Muscle of arm (tissue), 12 donors: ENCODE measurements around the gene PSMD2. TPM values are rescaled to one million over a fixed set of nuclear protein-coding genes. Genes with fewer than 3 reads are reported as not detected.
A peak's percentile ranks its signal among the peaks of the same experiment; 100 is the strongest.
"Not testable (repeated sequence)": the region's sequence is repeated elsewhere in the genome, so short reads cannot be mapped to it uniquely, and the experiment has no call there.

Experiments used
- DNase-seq: peaks from one replicate; pipeline ENCODE4 v3.0.0-alpha.2; 2013
- polyA plus RNA-seq, 12 donors: library from polyadenylated mRNA; unstranded; fragments of 120-200 nt; gene quantifications; one replicate each; pipeline ENCODE4 v1.2.1, GENCODE V29; 2013; ENCODE audit not compliant: insufficient read length in 12 of 12

The PSMD2 gene
- polyA plus RNA-seq, 12 donors = 144 to 202 (median 165) TPM; not detected in 1

GRCh38 chr3:184336547-184337398 is 37.7 kb downstream of the PSMD2 start:
- peak; percentile 70 for DNase-seq

- DNase-seq = peak; percentile 89
These were observed 38.3 kb downstream of the PSMD2 start, which contains the start of gene FAM131A for GRCh38 chr3:184337399-184337714. TSS of gene FAM131A (plus strand) at chr3:184337600. CDS start at chr3:184337631, 31 bp downstream.

GRCh38 chr3:184337981-184338380 is 38.9 kb downstream of the PSMD2 start:
- DNase-seq = no peak

GRCh38 chr3:184338511-184338945 is 39.5 kb downstream of the PSMD2 start:
- DNase-seq = peak; percentile 90

- DNase-seq = no peak
These were observed 40.0 kb downstream of the PSMD2 start for GRCh38 chr3:184339001-184339400.

- DNase-seq = not testable (repeated sequence)
These were observed 40.6 kb downstream of the PSMD2 start for GRCh38 chr3:184339451-184340135.

GRCh38 chr3:184341925-184342324 is 42.9 kb downstream of the PSMD2 start:
- no peak for DNase-seq

- no peak for DNase-seq
These were observed 44.3 kb downstream of the PSMD2 start for GRCh38 chr3:184343200-184343876.

GRCh38 chr3:184344579-184345316 is 45.7 kb downstream of the PSMD2 start:
- DNase-seq = no peak

GRCh38 chr3:184345317-184346144 is 46.5 kb downstream of the PSMD2 start:
- DNase-seq = no peak

- DNase-seq = no peak
These were observed 47.6 kb downstream of the PSMD2 start for GRCh38 chr3:184346480-184347190.

- DNase-seq = no peak
These were observed 48.4 kb downstream of the PSMD2 start for GRCh38 chr3:184347321-184348056.

GRCh38 chr3:184348057-184348382 is 49.0 kb downstream of the PSMD2 start:
- no peak for DNase-seq

GRCh38 chr3:184349563-184350470 is 50.8 kb downstream of the PSMD2 start:
- DNase-seq = no peak

GRCh38 chr3:184350618-184351017 is 51.6 kb downstream of the PSMD2 start:
- DNase-seq = no peak

GRCh38 chr3:184351511-184352148 is 52.6 kb downstream of the PSMD2 start:
- no peak for DNase-seq

GRCh38 chr3:184352149-184352785 is 53.2 kb downstream of the PSMD2 start:
- no peak for DNase-seq
